Measurements from ENCODE around the gene JMJD8. TPM values are rescaled to one million over a fixed set of nuclear protein-coding genes. Genes with fewer than 3 reads are reported as not detected.

Gene JMJD8
- total and polyA plus RNA-seq, 8 donors, result 24.2 to 229 (median 83.3) TPM

DNA sequence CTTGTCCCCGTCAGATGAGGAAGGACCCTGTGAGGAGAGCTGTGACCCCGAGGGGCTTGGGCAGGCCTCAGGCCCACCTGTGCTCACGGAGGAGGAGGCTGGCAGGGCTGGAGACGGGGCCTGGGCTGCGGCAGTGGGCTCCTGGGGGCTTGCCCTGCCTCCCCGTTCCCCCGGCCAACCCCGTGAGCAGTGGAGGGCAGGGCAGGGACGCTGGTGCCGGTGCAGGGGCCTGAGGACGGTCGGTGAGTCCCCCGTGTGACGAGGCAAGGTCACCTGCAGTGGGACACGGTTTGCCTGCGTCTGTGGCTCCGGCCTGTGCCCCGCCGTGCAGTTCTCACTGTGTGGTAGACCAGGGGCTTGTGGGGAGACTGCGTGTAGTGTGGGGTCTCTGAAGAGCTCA, 24.5 kb downstream of the JMJD8 start:
- peaks cover 14 to 26% (median 19%) of the 10 kb centered on the region in 4 donors for H3K4me1 ChIP-seq
- no peak for DNase-seq
- intact Hi-C loops (cut with DNase I; ENCODE audit: low total_unique reads), result loop anchor here (10.0 kb wide), 1 partner anchor 85 kb away; no protein-coding TSS in a partner anchor
- TF ChIP-seq POLR2AphosphoS5 (IDR thresholded peaks at IDR 0.05), result no peak
- no peak for TF ChIP-seq POLR2A (IDR thresholded peaks at IDR 0.05)
- no peak for TF ChIP-seq EP300 (IDR thresholded peaks at IDR 0.05)
- TF ChIP-seq, protein P1, sequence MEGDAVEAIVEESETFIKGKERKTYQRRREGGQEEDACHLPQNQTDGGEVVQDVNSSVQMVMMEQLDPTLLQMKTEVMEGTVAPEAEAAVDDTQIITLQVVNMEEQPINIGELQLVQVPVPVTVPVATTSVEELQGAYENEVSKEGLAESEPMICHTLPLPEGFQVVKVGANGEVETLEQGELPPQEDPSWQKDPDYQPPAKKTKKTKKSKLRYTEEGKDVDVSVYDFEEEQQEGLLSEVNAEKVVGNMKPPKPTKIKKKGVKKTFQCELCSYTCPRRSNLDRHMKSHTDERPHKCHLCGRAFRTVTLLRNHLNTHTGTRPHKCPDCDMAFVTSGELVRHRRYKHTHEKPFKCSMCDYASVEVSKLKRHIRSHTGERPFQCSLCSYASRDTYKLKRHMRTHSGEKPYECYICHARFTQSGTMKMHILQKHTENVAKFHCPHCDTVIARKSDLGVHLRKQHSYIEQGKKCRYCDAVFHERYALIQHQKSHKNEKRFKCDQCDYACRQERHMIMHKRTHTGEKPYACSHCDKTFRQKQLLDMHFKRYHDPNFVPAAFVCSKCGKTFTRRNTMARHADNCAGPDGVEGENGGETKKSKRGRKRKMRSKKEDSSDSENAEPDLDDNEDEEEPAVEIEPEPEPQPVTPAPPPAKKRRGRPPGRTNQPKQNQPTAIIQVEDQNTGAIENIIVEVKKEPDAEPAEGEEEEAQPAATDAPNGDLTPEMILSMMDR (IDR thresholded peaks at IDR 0.05), result no peak
- H3K9me3 ChIP-seq, result no peaks in the 10 kb centered on the region
- H3K27ac ChIP-seq, result peak overlapping the region in 2 of 5 donors; percentile 68 to 83
- peaks cover 7 to 50% (median 41%) of the 10 kb centered on the region in 4 donors for H3K36me3 ChIP-seq
- H3K4me3 ChIP-seq, result no peak overlapping the region
- no peaks in the 10 kb centered on the region for H3K27me3 ChIP-seq
- 80 to 92% (median 86%) methylated on average over 3 to 20 of the region's 20 CpGs for WGBS, 5 donors

DNA sequence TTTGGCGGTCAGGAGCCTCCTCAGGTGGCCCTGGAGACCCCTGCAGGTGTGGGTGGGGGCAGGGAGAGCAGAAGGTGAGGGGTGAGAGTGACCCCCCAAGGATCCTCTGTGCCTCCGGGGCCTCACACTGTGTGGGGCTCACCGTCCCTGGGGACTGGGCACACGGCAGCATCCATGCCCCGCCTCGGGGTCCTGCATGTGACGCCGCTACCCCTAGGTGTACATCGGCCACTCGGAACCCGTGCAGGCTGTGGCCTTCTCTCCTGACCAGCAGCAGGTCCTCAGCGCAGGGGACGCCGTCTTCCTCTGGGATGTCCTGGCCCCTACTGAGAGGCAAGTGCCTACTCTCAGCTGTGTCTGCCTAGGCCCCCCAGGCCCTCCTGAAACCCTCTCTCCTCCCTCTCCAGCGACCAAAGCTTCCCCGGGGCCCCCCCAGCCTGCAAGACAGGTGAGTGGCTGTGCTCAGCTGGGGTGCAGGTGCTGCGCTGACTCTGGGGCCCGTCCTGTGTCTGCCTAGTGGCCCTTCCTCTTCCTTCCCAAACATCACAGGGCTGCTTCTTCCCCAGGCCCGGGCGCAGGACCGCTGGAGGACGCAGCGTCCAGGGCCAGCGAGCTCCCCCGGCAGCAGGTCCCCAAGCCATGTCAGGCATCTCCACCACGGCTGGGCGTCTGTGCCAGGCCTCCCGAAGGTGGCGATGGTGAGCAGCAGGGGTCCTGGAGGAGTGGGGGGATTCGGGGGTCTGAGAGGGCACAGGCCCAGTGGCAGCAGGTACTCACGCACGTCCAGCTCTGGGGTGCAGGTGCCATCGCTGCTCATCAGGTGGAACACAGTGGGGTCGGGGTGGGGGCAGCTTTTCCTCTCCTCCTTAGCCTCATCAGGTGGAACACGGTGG, 25.2 kb downstream of the JMJD8 start:
- WGBS, 5 donors, result 89 to 100% (median 92%) methylated on average over 2 to 35 of the region's 35 CpGs
- H3K27me3 ChIP-seq, result no peaks in the 10 kb centered on the region
- no peak overlapping the region for H3K27ac ChIP-seq
- H3K4me3 ChIP-seq, result no peak overlapping the region
- no peak for TF ChIP-seq POLR2A (IDR thresholded peaks at IDR 0.05)
- no peak for TF ChIP-seq POLR2AphosphoS5 (IDR thresholded peaks at IDR 0.05)
- no peak for DNase-seq
- peaks cover 14 to 26% (median 19%) of the 10 kb centered on the region in 4 donors for H3K4me1 ChIP-seq
- H3K9me3 ChIP-seq, result no peaks in the 10 kb centered on the region
- H3K36me3 ChIP-seq, result peaks cover 7 to 52% (median 44%) of the 10 kb centered on the region in 4 donors
- intact Hi-C loops (cut with DNase I; ENCODE audit: low total_unique reads), result loop anchor here (10.0 kb wide), 1 partner anchor 84 kb away; no protein-coding TSS in a partner anchor

DNA sequence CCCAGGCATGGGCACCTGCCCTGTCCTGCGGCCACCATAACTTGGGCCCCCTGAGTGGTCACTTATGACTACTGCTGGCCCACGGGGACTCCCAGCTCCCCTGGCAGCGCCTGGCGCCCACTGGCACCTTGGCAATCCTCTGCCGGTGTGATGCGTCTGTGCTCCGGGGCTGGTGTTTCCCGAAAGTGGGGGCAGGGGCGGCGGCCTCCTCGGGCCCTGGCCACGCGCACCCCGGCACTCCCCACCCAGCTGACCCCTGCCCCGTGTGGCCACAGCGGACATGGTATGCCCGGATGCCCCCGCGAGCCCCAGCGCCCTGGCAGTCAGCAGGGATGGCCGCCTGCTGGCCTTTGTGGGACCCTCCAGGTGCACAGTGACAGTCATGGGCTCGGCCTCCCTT, 26.6 kb downstream of the JMJD8 start:
- H3K4me3 ChIP-seq, result no peak overlapping the region
- TF ChIP-seq, protein P1 (IDR thresholded peaks at IDR 0.05), result no peak
- no peak for TF ChIP-seq EP300 (IDR thresholded peaks at IDR 0.05)
- TF ChIP-seq POLR2AphosphoS5 (IDR thresholded peaks at IDR 0.05), result no peak
- no peak for TF ChIP-seq POLR2A (IDR thresholded peaks at IDR 0.05)
- intact Hi-C loops (cut with DNase I; ENCODE audit: low total_unique reads), result loop anchor here (10.0 kb wide), 1 partner anchor 83 kb away; no protein-coding TSS in a partner anchor
- no peaks in the 10 kb centered on the region for H3K9me3 ChIP-seq
- peaks cover 7 to 67% (median 55%) of the 10 kb centered on the region in 4 donors for H3K36me3 ChIP-seq
- no peak overlapping the region for H3K27ac ChIP-seq
- WGBS, 5 donors, result 92 to 98% (median 95%) methylated on average over 8 to 22 of the region's 22 CpGs
- no peak for DNase-seq
- peaks cover 14 to 26% (median 19%) of the 10 kb centered on the region in 4 donors for H3K4me1 ChIP-seq
- H3K27me3 ChIP-seq, result no peaks in the 10 kb centered on the region

DNA sequence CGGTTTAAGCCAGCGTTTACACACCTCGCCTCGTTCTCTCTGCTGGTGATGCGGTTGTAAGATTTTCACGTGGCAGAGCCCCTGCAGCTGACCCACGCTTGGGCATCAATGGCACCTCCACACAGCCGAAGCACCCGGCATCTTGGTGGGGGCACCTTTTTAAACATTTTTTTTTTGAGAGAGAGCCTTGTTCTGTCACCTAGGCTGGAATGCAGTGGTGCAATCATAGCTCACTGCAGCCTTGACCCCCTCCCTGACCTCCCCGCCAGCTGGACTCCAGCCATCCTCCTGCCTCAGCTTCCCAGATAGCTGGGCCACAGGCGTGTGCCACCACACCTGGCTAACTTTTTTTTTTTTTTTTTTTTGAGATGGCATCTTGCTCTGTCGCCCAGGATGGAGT, 30.1 kb downstream of the JMJD8 start:
- Histone ChIP-seq H3K27me3 (no peaks in the 10 kb centered on the region), H3K36me3 (peaks cover 7 to 73% (median 64%) of the 10 kb centered on the region in 4 donors), H3K4me3 (no peak overlapping the region), H3K9me3 (no peaks in the 10 kb centered on the region), H3K4me1 (peaks cover 13 to 21% (median 19%) of the 10 kb centered on the region in 4 donors), H3K27ac (no peak overlapping the region)
- TF ChIP-seq, protein P1 (IDR thresholded peaks at IDR 0.05), result no peak
- no peak for TF ChIP-seq POLR2AphosphoS5 (IDR thresholded peaks at IDR 0.05)
- no peak for TF ChIP-seq EP300 (IDR thresholded peaks at IDR 0.05)
- TF ChIP-seq POLR2A (IDR thresholded peaks at IDR 0.05), result no peak
- 86 to 93% (median 90%) methylated on average over 12 of the region's 12 CpGs for WGBS, 5 donors
- DNase-seq, result no peak
- intact Hi-C loops (cut with DNase I; ENCODE audit: low total_unique reads), result loop anchor here (10.0 kb wide), 1 partner anchor 79 kb away; no protein-coding TSS in a partner anchor

All from stomach (tissue), 9 donors.